Measurements from ENCODE around the gene PYDC1.

PYDC1 gene

GRCh38 chr16:31242206-31242605 lies 25.3 kb upstream of the PYDC1 start:
- no peak overlapping the region for H3K4me3 ChIP-seq (ENCODE audit: control insufficient read depth, low read depth, low read length)
- DNase-seq (ENCODE audit: low read depth): no peak
- TF ChIP-seq CTCF (IDR thresholded peaks at IDR 0.05; ENCODE audit: control insufficient read depth, insufficient read depth, low read depth, low read length, missing control alignments): no peak

- H3K4me3 ChIP-seq (ENCODE audit: control insufficient read depth, low read depth, low read length): no peak overlapping the region
- no peak for TF ChIP-seq CTCF (IDR thresholded peaks at IDR 0.05; ENCODE audit: control insufficient read depth, insufficient read depth, low read depth, low read length, missing control alignments)
- no peak for DNase-seq (ENCODE audit: low read depth)
These were observed 21.1 kb upstream of the PYDC1 start for GRCh38 chr16:31238041-31238440.

GRCh38 chr16:31229501-31229900 lies 12.6 kb upstream of the PYDC1 start:
- DNase-seq (ENCODE audit: low read depth): no peak
- no peak for TF ChIP-seq CTCF (IDR thresholded peaks at IDR 0.05; ENCODE audit: control insufficient read depth, insufficient read depth, low read depth, low read length, missing control alignments)
- no peak overlapping the region for H3K4me3 ChIP-seq (ENCODE audit: control insufficient read depth, low read depth, low read length)

- no peak overlapping the region for H3K4me3 ChIP-seq (ENCODE audit: control insufficient read depth, low read depth, low read length)
- TF ChIP-seq CTCF (IDR thresholded peaks at IDR 0.05; ENCODE audit: control insufficient read depth, insufficient read depth, low read depth, low read length, missing control alignments): no peak
These were observed 11.3 kb upstream of the PYDC1 start for GRCh38 chr16:31228206-31228605.

GRCh38 chr16:31225193-31225592 lies 8.3 kb upstream of the PYDC1 start:
- no peak for TF ChIP-seq CTCF (IDR thresholded peaks at IDR 0.05; ENCODE audit: control insufficient read depth, insufficient read depth, low read depth, low read length, missing control alignments)
- no peak overlapping the region for H3K4me3 ChIP-seq (ENCODE audit: control insufficient read depth, low read depth, low read length)
- DNase-seq (ENCODE audit: low read depth): no peak

More at GRCh38 chr16:31228206-31228605, 11.3 kb upstream of the PYDC1 start:
- DNase-seq (ENCODE audit: low read depth): no peak

- H3K4me3 ChIP-seq (ENCODE audit: control insufficient read depth, low read depth, low read length): no peak overlapping the region
- no peak for TF ChIP-seq CTCF (IDR thresholded peaks at IDR 0.05; ENCODE audit: control insufficient read depth, insufficient read depth, low read depth, low read length, missing control alignments)
- no peak for DNase-seq (ENCODE audit: low read depth)
These were observed 7.4 kb upstream of the PYDC1 start for GRCh38 chr16:31224092-31224955.

Data from AG09309 (cell line).